H1 (cell line): ENCODE measurements around the gene CACNA1C. TPM values are rescaled to one million over a fixed set of nuclear protein-coding genes. Genes with fewer than 3 reads are reported as not detected.

Experiments used
- CTCF ChIA-PET: fragments of 300-600 bp; sonication (Branson Sonifier 250); formaldehyde crosslinking; loops from one replicate; lab custom pipeline; 2021; ENCODE audit not compliant: partially characterized antibody; lab: Charles Lee
- POLR2A ChIA-PET: fragments of 300-600 bp; sonication (Branson Sonifier 250); formaldehyde crosslinking; loops from one replicate; lab custom pipeline; 2021; ENCODE audit warnings: inconsistent platforms; ENCODE audit not compliant: partially characterized antibody; lab: Charles Lee
- DNase-seq, 2 experiments: peaks; one replicate each; pipeline versions ENCODE4 v3.0.0 to v3.0.0-alpha.2; 2010 to 2022; ENCODE audit warnings: low spot score in 2 of 2, low read depth in 1 of 2, mixed read lengths in 1 of 2
- FAIRE-seq: peaks from 2 replicates; lab custom pipeline; 2011; peaks lifted over from hg19 to GRCh38; lab: Jason Lieb, UNC
- H2AFZ ChIP-seq: 2 replicates; pipeline ENCODE4 v1.8.1; 2012; ENCODE audit warnings: low read length, inconsistent platforms
- H2AK5ac ChIP-seq: 2 replicates; pipeline ENCODE4 v1.6.1; 2013; ENCODE audit warnings: low read depth, low read length
- H2BK120ac ChIP-seq: replicated peaks from 2 replicates; pipeline ENCODE3; 2013; ENCODE audit warnings: low read depth, low read length, inconsistent platforms
- H2BK12ac ChIP-seq: 2 replicates; pipeline ENCODE4 v1.6.1; 2013; ENCODE audit warnings: low read depth, low read length
- H2BK15ac ChIP-seq: 2 replicates; pipeline ENCODE4 v1.6.1; 2013; ENCODE audit warnings: low read length
- H2BK20ac ChIP-seq: 2 replicates; pipeline ENCODE4 v1.6.1; 2013; ENCODE audit warnings: low read length
- H2BK5ac ChIP-seq: 2 replicates; pipeline ENCODE4 v1.6.1; 2013; ENCODE audit warnings: low read depth, low read length
- H3K14ac ChIP-seq: 2 replicates; pipeline ENCODE4 v1.6.1; 2013; ENCODE audit warnings: inconsistent platforms; ENCODE audit not compliant: insufficient read length
- H3K18ac ChIP-seq: 2 replicates; pipeline ENCODE4 v1.6.1; 2013; ENCODE audit warnings: low read length; ENCODE audit errors: extremely low read depth
- H3K23ac ChIP-seq: 2 replicates; pipeline ENCODE4 v1.6.1; 2013; ENCODE audit warnings: inconsistent platforms; ENCODE audit not compliant: insufficient read length
- H3K23me2 ChIP-seq: 2 replicates; pipeline ENCODE4 v1.6.1; 2013; ENCODE audit warnings: low read depth, low read length
- H3K27ac ChIP-seq: 2 replicates; pipeline ENCODE4 v1.6.1; 2011; ENCODE audit warnings: low read depth, low read length, inconsistent platforms
- H3K27me3 ChIP-seq, 4 experiments: replicated peaks in 1 of 4; 1 replicate in 1 of 4; 2 replicates in 3 of 4; pipeline versions ENCODE4 v1.6.1 to v1.8.1; 2011 to 2013; ENCODE audit warnings: low read length in 3 of 4, mild to moderate bottlenecking in 3 of 4, inconsistent platforms in 2 of 4, mixed read lengths in 2 of 4, moderate library complexity in 1 of 4; ENCODE audit not compliant: control insufficient read depth in 3 of 4, insufficient read depth in 3 of 4; ENCODE audit errors: extremely low read depth in 1 of 4
- H3K36me3 ChIP-seq, 4 experiments: 2 replicates each; pipeline versions ENCODE4 v1.6.1 to v1.8.1; 2011 to 2013; ENCODE audit warnings: mild to moderate bottlenecking in 4 of 4, low read length in 3 of 4, moderate library complexity in 2 of 4, control low read depth in 1 of 4, inconsistent platforms in 1 of 4; ENCODE audit not compliant: insufficient read depth in 4 of 4, control insufficient read depth in 2 of 4
- H3K4ac ChIP-seq: replicated peaks from 2 replicates; pipeline ENCODE3; 2013; ENCODE audit warnings: low read length, low read depth, mixed read lengths, inconsistent platforms; ENCODE audit not compliant: insufficient read length
- H3K4me1 ChIP-seq, 4 experiments: replicated peaks in 1 of 4; 1 replicate in 1 of 4; 2 replicates in 3 of 4; pipeline versions ENCODE4 v1.6.1 to v1.8.1; 2011 to 2013; ENCODE audit warnings: low read length in 3 of 4, inconsistent platforms in 2 of 4, mixed read lengths in 1 of 4; ENCODE audit not compliant: insufficient read depth in 4 of 4, control insufficient read depth in 3 of 4
- H3K4me2 ChIP-seq, 2 experiments: 2 replicates each; pipeline versions ENCODE4 v1.6.1 to v1.8.1; 2011 to 2013; ENCODE audit warnings: low read depth in 2 of 2, low read length in 2 of 2, control low read depth in 1 of 2, inconsistent platforms in 1 of 2, mild to moderate bottlenecking in 1 of 2; ENCODE audit not compliant: insufficient read depth in 1 of 2
- H3K4me3 ChIP-seq, 4 experiments: fragments of 200-600, 300-600 bp in 1 of 4; sonication (generic), shearing (Covaris generic), sonication (Bioruptor Twin) in 1 of 4; 2 replicates each; pipeline versions ENCODE4 v1.5.1 to v1.8.1; 2011 to 2016; ENCODE audit warnings: low read length in 4 of 4, low read depth in 3 of 4, control low read depth in 2 of 4, inconsistent platforms in 2 of 4, mild to moderate bottlenecking in 2 of 4, mixed read lengths in 1 of 4, moderate library complexity in 1 of 4; ENCODE audit not compliant: insufficient read depth in 2 of 4; ENCODE audit errors: extremely low read depth in 1 of 4
- H3K56ac ChIP-seq: replicated peaks from 2 replicates; pipeline ENCODE3; 2013; ENCODE audit warnings: low read depth, mild to moderate bottlenecking, mixed read lengths, low read length, inconsistent platforms; ENCODE audit not compliant: insufficient read length
- H3K79me1 ChIP-seq: 2 replicates; pipeline ENCODE4 v1.6.1; 2013; ENCODE audit warnings: low read depth, low read length, control low read depth
- H3K79me2 ChIP-seq, 2 experiments: 2 replicates each; pipeline versions ENCODE4 v1.6.1 to v1.8.1; 2012 to 2013; ENCODE audit warnings: low read length in 2 of 2, mild to moderate bottlenecking in 2 of 2, inconsistent platforms in 1 of 2; ENCODE audit not compliant: insufficient read depth in 2 of 2, control insufficient read depth in 1 of 2
- H3K9ac ChIP-seq, 4 experiments: replicated peaks in 1 of 4; 1 replicate in 1 of 4; 2 replicates in 3 of 4; pipeline versions ENCODE4 v1.6.1 to v1.8.1; 2011 to 2013; ENCODE audit warnings: low read depth in 3 of 4, low read length in 3 of 4, control low read depth in 2 of 4, mild to moderate bottlenecking in 2 of 4, moderate library complexity in 2 of 4, inconsistent platforms in 1 of 4; ENCODE audit errors: extremely low read depth in 1 of 4
- H3K9me3 ChIP-seq, 2 experiments: 2 replicates each; pipeline versions ENCODE4 v1.6.1 to v1.8.1; 2012 to 2013; ENCODE audit warnings: mild to moderate bottlenecking in 2 of 2, moderate library complexity in 2 of 2, control low read depth in 1 of 2, inconsistent platforms in 1 of 2, low read depth in 1 of 2, low read length in 1 of 2, mixed read lengths in 1 of 2; ENCODE audit not compliant: insufficient read depth in 2 of 2
- H4K20me1 ChIP-seq, 2 experiments: replicated peaks in 1 of 2; 2 replicates each; pipeline versions ENCODE3 to v1.8.1; 2011 to 2013; ENCODE audit warnings: inconsistent platforms in 2 of 2, low read length in 2 of 2, mild to moderate bottlenecking in 1 of 2; ENCODE audit not compliant: insufficient read depth in 2 of 2, control insufficient read depth in 1 of 2
- H4K5ac ChIP-seq: 2 replicates; pipeline ENCODE4 v1.6.1; 2013; ENCODE audit warnings: low read length, low read depth, mixed read lengths, inconsistent platforms; ENCODE audit not compliant: insufficient read length
- H4K8ac ChIP-seq: 2 replicates; pipeline ENCODE4 v1.8.0; 2013; ENCODE audit warnings: mild to moderate bottlenecking, moderate library complexity, low read length, inconsistent platforms; ENCODE audit not compliant: insufficient read depth; ENCODE audit errors: extremely low read depth
- H4K91ac ChIP-seq: replicated peaks from 2 replicates; pipeline ENCODE3; 2013; ENCODE audit warnings: low read length, mixed read lengths, inconsistent platforms; ENCODE audit not compliant: insufficient read length
- BACH1 ChIP-seq: IDR thresholded peaks from 2 replicates; pipeline ENCODE4 v1.6.1; 2012; ENCODE audit warnings: low read length, improper control_type of control experiment
- EP300 ChIP-seq, 2 experiments: IDR thresholded peaks; 1 replicate in 1 of 2; 2 replicates in 1 of 2; pipeline ENCODE4 v1.6.1; 2011 to 2012; ENCODE audit warnings: low read depth in 2 of 2, low read length in 2 of 2, mild to moderate bottlenecking in 2 of 2, borderline replicate concordance in 1 of 2, inconsistent platforms in 1 of 2, moderate library complexity in 1 of 2
- EZH2 ChIP-seq: fragments of 200-600 bp; sonication (generic); IDR thresholded peaks from 2 replicates; pipeline ENCODE4 v1.7.1; 2012; ENCODE audit warnings: low read depth, mild to moderate bottlenecking, moderate library complexity, low read length, inconsistent platforms; ENCODE audit not compliant: severe bottlenecking
- GABPA ChIP-seq: IDR thresholded peaks from 2 replicates; pipeline ENCODE4 v1.6.1; 2011; ENCODE audit warnings: mild to moderate bottlenecking, low read length, moderate library complexity, borderline replicate concordance; ENCODE audit not compliant: insufficient read depth
- JUN ChIP-seq: IDR thresholded peaks from 2 replicates; pipeline ENCODE4 v1.6.1; 2011; ENCODE audit warnings: low read depth, mild to moderate bottlenecking, improper control_type of control experiment, low read length
- KDM5A ChIP-seq: fragments of 200-600 bp; IDR thresholded peaks from 2 replicates; pipeline ENCODE4 v1.7.1; 2012; ENCODE audit warnings: mild to moderate bottlenecking, low read length, inconsistent platforms, mixed read lengths
- RNF2 ChIP-seq: fragments of 200-900, 300-1000 bp; sonication (generic); IDR thresholded peaks from 2 replicates; pipeline ENCODE4 v1.7.1; 2016; ENCODE audit warnings: borderline replicate concordance, low read depth, mild to moderate bottlenecking, antibody characterized with exemption, low read length; ENCODE audit not compliant: poor library complexity, severe bottlenecking; ENCODE audit errors: missing control alignments
- SAP30 ChIP-seq: fragments of 300-600 bp; sonication (generic); IDR thresholded peaks from 2 replicates; pipeline ENCODE4 v1.7.1; 2012; ENCODE audit warnings: low read length, moderate library complexity, mild to moderate bottlenecking, inconsistent platforms; ENCODE audit not compliant: insufficient read depth, insufficient replicate concordance
- SIRT6 ChIP-seq: IDR thresholded peaks from one replicate; pipeline ENCODE4 v1.7.1; 2012; ENCODE audit warnings: low read length, inconsistent platforms
- SP1 ChIP-seq: IDR thresholded peaks from 2 replicates; pipeline ENCODE4 v1.6.1; 2011; ENCODE audit warnings: low read depth, low read length
- whole genome bisulfite sequencing, 2 experiments: shearing (Covaris generic) in 1 of 2; methylation state at CpG; one replicate each; pipeline versions ENCODE4 v1.1.6 to v1.1.7; 2013 to 2015; ENCODE audit warnings: low lambda C conversion rate in 2 of 2, mixed read lengths in 2 of 2, inconsistent platforms in 1 of 2, low coverage in 1 of 2, missing lambda C conversion rate in 1 of 2; ENCODE audit not compliant: insufficient replicate concordance in 2 of 2, insufficient coverage in 1 of 2, insufficient read length in 1 of 2; ENCODE audit errors: extremely low coverage in 1 of 2, missing lambda C conversion rate in 1 of 2; 5-methylcytosine and 5-hydroxymethylcytosine counted together
- polyA plus RNA-seq, 7 experiments: library from polyadenylated mRNA; depleted of rRNA in 3 of 7; stranded (reverse) in 5 of 7; unstranded in 2 of 7; fragments of >200 nt in 5 of 7; fragments of 200-250 nt in 2 of 7; gene quantifications; 1 replicate in 5 of 7; 2 replicates in 1 of 7; 4 replicates in 1 of 7; pipeline versions ENCODE4 v1.2.1 to v1.2.3, GENCODE V29; 2011 to 2013; ENCODE audit warnings: missing spikeins in 2 of 7, mixed read lengths in 2 of 7
- total RNA-seq: library from RNA; stranded (reverse); fragmentation: NEBNext Ultra II Directional; extraction: Animal tissue kit (Norgen Biotek cat#: 25700); gene quantifications from 2 replicates; pipeline ENCODE4 v1.2.1, GENCODE V29; 2021

Gene CACNA1C
- total and polyA plus RNA-seq, 2 of the 8 experiments (the other 6 are each of a cell fraction or from before 2014, with no cell fraction given), result 1.3 TPM

DNA sequence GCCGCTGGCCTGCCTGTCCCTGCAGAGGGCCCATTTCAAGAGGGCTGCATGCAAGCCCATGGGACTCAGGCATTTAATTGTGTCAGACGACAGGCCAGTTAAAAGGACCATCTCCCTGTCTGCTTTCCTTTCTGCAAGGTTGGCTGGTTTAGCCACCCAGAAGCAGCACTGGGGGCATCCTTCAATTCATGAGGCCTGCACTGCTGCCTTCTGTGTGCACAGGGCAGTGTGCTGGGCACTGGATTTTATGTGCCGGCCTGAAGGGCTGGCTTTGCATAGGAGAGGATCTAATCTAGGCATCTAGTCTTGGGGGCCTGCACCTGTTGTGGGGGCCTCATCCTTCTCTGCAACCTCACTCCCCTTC lies 627.9 kb downstream of the CACNA1C start:
- Histone ChIP-seq H4K20me1 (peaks cover 0 to 1% of the 10 kb centered on the region in 2 experiments), H2BK20ac (no peak overlapping the region)
- WGBS, 2 experiments, result 82% methylated on average over 2 of the region's 3 CpGs; no CpG with 5 or more reads in 1 of the 2 experiments

More for the DNA sequence above, 627.9 kb downstream of the CACNA1C start:
- Histone ChIP-seq H3K9me3 (no peaks in the 10 kb centered on the region; a peak in 1 of 4 replicates), H3K23ac (no peak overlapping the region), H3K4me2 (no peak overlapping the region), H4K8ac (no peak overlapping the region), H3K56ac (no peak overlapping the region), H3K36me3 (no peaks in the 10 kb centered on the region), H3K23me2 (no peaks in the 10 kb centered on the region; the same call in 1 of the 2 replicates), H3K14ac (no peak overlapping the region), H3K79me2 (no peaks in the 10 kb centered on the region), H3K4me3 (no peak overlapping the region), H2BK15ac (no peak overlapping the region), H3K27ac (no peak overlapping the region), H2BK120ac (no peak overlapping the region), H2AK5ac (no peak overlapping the region), H4K5ac (no peak overlapping the region), H4K91ac (no peak overlapping the region), H3K18ac (no peak overlapping the region)
- ChIA-PET POLR2A (interaction anchor here (2.9 kb wide), 1 partner anchor 10 kb away, joined by 17 read pairs; no protein-coding TSS in a partner anchor), CTCF (interaction anchor here (0.6 to 6.3 kb wide), 8 partner anchors 9 to 673 kb away, joined by 3 to 43 read pairs (median 6); no protein-coding TSS in a partner anchor)
- no peak for DNase-seq
- TF ChIP-seq EZH2 (no peak), SAP30 (no peak), BACH1 (no peak), SIRT6 (no peak), SP1 (no peak), KDM5A (no peak), RNF2 (no peak), EP300 (IDR thresholded peaks at IDR 0.05; ENCODE audit: borderline replicate concordance in 1 of 2, low read depth in 2 of 2, low read length in 2 of 2) (no peak), JUN (no peak), GABPA (no peak)
- TF ChIP-seq, all 59 proteins: peak for 0
- Histone ChIP-seq H2AFZ (no peak overlapping the region), H3K9ac (no peak overlapping the region), H3K79me1 (no peaks in the 10 kb centered on the region), H2BK5ac (no peak overlapping the region), H3K4me1 (peaks cover 0 to 7% (median 0%) of the 10 kb centered on the region in 4 experiments; a peak in 3 of 7 replicates), H3K4ac (no peak overlapping the region), H3K27me3 (no peaks in the 10 kb centered on the region), H2BK12ac (no peak overlapping the region)
- FAIRE-seq, result no peak
